GM20000 (cell line): ENCODE results near the gene OLFM3.

Experiments used
- DNase-seq: peaks from one replicate; pipeline ENCODE4 v3.0.0; 2012; ENCODE audit warnings: low spot score
- CTCF ChIP-seq: IDR thresholded peaks from 2 replicates; pipeline ENCODE4 v1.5.1; 2012; ENCODE audit warnings: mild to moderate bottlenecking, control low read depth; ENCODE audit errors: extremely low read depth, missing control alignments

The OLFM3 gene

GRCh38 chr1:101924700-101925099 lies 72.0 kb downstream of the OLFM3 start:
- DNase-seq, result no peak

GRCh38 chr1:101920577-101920976 lies 76.1 kb downstream of the OLFM3 start:
- DNase-seq, result no peak
- TF ChIP-seq CTCF, result no peak

More at GRCh38 chr1:101924700-101925099, 72.0 kb downstream of the OLFM3 start:
- TF ChIP-seq CTCF, result no peak

GRCh38 chr1:101918277-101918676 lies 78.4 kb downstream of the OLFM3 start:
- DNase-seq, result no peak
- TF ChIP-seq CTCF, result no peak

GRCh38 chr1:101915597-101915996 lies 81.1 kb downstream of the OLFM3 start:
- DNase-seq, result no peak
- no peak for TF ChIP-seq CTCF

- DNase-seq, result no peak
- no peak for TF ChIP-seq CTCF
Observed at GRCh38 chr1:101914473-101915242, 82.1 kb downstream of the OLFM3 start.

GRCh38 chr1:101911894-101912293 lies 84.8 kb downstream of the OLFM3 start:
- DNase-seq, result no peak

More at GRCh38 chr1:101911894-101912293, 84.8 kb downstream of the OLFM3 start:
- no peak for TF ChIP-seq CTCF
